22Rv1 (cell line): ENCODE data around the gene PLAGL1.

Experiments used
- H3K27ac ChIP-seq: fragments of 450-650 bp; 2 replicates; pipeline ENCODE4 v1.5.1; 2017
- ZFX ChIP-seq: fragments of 450-650 bp; IDR thresholded peaks from 2 replicates; pipeline ENCODE4 v1.6.1; 2017; ENCODE audit warnings: antibody characterized with exemption, borderline replicate concordance
- TF ChIP-seq, protein P1 (sequence below): fragments of 450-650 bp; IDR thresholded peaks from 2 replicates; pipeline ENCODE4 v1.5.1; 2017; ENCODE audit warnings: mild to moderate bottlenecking

PLAGL1 gene

DNA sequence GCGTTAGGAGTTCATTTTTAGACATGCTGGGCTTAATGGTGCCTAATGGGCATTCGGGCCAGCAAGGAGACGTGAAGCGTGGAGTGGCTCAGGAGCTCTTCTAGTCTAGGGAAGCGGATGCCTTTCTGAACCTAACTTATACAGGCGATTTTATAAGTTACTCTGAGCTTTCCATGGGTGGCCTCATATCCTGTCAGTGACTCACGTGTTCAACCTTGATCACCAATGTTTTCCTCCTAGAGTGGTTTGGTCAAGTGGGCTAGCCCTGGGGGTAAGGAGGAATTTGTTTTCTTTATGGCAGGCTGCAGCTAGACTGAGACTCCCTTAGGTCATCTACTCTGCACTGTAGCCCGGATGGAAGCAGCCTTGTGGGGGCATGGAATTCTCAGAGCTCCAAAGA lies 52.1 kb downstream of the PLAGL1 start:
- H3K27ac ChIP-seq, result no peak overlapping the region
- no peak for TF ChIP-seq ZFX
- TF ChIP-seq, protein P1, sequence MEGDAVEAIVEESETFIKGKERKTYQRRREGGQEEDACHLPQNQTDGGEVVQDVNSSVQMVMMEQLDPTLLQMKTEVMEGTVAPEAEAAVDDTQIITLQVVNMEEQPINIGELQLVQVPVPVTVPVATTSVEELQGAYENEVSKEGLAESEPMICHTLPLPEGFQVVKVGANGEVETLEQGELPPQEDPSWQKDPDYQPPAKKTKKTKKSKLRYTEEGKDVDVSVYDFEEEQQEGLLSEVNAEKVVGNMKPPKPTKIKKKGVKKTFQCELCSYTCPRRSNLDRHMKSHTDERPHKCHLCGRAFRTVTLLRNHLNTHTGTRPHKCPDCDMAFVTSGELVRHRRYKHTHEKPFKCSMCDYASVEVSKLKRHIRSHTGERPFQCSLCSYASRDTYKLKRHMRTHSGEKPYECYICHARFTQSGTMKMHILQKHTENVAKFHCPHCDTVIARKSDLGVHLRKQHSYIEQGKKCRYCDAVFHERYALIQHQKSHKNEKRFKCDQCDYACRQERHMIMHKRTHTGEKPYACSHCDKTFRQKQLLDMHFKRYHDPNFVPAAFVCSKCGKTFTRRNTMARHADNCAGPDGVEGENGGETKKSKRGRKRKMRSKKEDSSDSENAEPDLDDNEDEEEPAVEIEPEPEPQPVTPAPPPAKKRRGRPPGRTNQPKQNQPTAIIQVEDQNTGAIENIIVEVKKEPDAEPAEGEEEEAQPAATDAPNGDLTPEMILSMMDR, result no peak

DNA sequence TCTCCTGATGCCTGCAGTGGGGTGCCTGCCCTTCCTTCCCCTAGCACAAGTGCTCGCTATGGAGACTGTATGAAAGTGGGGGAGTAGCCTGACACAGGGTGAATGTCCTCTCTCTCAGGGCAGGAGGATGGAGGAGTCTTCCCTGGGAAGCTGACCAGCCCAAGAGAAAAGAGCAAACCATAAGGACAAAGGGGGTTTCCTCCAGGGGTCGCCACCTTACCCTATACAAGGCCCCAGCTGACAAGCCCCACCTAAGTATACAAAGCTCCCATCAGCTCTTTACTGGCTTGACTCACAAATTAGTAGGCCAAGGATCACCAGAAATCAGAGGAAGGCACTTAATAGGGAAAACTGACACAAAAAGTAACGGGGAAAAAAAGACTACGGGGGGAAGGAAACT lies 54.1 kb downstream of the PLAGL1 start:
- no peak overlapping the region for H3K27ac ChIP-seq
- TF ChIP-seq, protein P1, result no peak
- no peak for TF ChIP-seq ZFX

DNA sequence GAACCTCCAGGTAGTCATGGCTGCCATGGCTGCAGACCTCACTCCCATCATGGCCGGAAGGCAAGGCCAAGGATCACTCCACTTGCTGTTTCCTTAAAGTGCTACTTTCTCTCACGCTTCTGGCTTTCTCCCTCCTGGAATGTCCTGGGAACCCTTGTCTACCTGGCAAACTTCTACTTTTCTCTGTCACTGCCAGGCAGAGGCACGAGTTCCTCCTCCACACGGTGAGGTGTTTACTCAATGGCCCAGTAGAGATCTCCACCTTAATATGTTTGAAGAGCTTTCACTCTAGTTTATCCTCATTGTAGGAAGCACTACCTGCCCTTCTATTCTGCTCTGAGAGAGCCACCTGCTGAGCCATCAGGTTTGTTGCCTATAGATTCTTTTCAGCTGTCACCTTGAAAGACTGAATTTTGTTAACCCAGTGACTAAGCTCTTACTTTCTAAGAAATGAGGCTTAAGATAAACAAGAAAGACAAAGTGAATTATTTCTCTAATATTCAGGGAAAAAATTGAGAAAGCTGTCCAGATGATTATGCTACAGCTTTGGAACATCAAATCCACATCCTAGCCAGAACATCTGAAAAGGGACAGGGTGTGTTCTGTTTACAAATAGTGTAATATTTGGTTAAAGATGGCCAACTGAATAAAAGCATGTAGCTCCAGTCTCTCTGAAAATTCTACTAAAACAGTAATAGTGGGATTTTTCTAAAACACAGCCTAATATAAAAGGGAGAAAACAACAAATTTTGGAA lies 54.9 kb downstream of the PLAGL1 start:
- no peak overlapping the region for H3K27ac ChIP-seq
- TF ChIP-seq, protein P1, result no peak
- no peak for TF ChIP-seq ZFX

DNA sequence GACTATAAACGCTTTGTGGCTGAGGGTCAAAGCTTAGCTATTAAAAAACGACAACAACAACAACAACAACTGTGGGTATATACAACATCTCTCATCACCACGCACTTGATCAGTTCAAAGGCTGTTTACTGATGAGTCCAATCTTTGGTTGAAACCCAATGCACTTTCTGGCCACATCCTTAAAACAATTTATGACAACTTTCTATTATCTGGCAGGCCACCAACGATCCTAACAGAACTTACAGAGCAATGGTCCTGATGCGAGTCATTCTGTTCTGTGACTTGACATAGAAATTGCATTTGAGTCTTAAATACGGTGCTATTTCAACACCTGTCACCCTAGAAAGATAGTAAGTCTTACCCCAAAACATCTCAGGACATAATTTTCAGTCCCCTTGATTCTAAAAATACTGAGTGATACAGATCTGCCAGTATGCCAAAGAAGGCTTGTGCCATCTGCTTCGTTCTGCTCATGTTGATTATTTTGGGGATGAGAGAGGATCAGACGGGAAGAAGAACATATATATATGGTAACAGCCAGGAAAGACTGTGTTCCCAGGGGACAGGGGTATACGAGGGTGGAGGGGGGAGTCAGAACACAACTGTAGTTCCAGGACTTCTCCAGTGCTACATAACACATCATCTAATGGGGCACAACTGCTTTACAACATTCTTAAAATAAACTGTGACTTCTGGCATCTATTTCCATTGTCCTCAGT lies 55.8 kb downstream of the PLAGL1 start:
- H3K27ac ChIP-seq, result no peak overlapping the region
- TF ChIP-seq, protein P1, result no peak
- no peak for TF ChIP-seq ZFX

DNA sequence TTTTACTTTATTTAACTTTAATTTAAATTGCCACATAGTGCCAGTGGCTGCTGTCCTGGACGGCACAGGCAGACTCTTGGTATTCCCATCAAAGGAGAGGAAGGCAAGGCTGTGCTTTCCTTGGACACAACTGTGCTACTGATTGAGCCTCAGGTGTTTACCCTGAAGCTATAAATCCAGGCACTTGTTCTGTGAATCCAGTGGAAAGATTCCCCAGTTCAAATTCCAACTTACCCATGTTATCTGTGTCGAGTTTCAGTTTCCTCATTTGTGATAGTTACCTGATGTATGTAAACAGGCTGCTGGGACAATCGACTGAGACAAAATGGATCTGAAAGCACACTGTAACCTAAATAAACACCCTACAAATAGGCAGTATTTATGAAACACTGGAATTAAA lies 57.2 kb downstream of the PLAGL1 start:
- no peak for TF ChIP-seq ZFX
- TF ChIP-seq, protein P1, result no peak
- no peak overlapping the region for H3K27ac ChIP-seq

DNA sequence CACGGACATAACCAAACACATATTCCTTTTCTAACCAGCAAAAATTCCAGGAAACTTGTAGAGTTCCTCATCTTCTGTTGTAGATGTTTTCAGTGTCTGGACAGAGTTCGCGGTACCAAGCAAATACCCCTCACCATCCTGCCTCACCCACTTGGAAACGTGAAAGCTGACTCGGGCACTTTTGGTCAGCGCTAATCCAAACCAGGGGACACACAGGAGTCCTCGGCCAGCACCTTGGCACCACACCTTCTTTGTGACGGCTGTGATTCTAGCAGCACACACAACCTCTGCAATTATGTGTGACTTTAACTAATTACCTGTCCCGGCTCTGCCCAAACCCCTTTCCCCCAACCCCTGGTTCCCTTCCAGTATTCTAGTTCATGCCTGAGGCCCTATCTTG lies 58.1 kb downstream of the PLAGL1 start:
- TF ChIP-seq, protein P1, result no peak
- no peak for TF ChIP-seq ZFX

DNA sequence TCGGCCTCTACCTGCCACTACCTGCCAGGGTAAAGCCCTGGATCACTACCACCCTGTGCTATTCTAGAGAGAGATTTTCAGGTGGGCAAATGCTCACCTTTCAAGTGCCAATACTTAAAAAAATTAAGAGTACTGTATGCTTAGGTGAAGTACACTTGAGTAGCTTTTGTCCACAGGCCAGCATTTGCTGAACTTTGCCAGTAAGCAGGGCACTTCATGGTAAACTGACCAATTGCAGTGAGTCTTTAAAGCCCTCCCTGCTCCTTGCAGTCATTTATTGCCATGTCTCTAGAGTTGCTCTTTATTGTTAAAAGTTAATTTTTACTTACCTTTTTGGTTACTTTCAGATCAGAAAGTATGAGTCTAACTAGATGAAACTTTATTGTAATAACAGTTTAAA lies 58.5 kb downstream of the PLAGL1 start:
- no peak overlapping the region for H3K27ac ChIP-seq
- TF ChIP-seq, protein P1, result no peak
- no peak for TF ChIP-seq ZFX

More for the DNA sequence above, 58.1 kb downstream of the PLAGL1 start:
- H3K27ac ChIP-seq, result no peak overlapping the region
